Glutamatergic neuron (in vitro differentiated cells): Measurements from ENCODE around the gene LRCOL1. TPM values are rescaled to one million over a fixed set of nuclear protein-coding genes. Genes with fewer than 3 reads are reported as not detected.

Experiments
- DNase-seq: peaks from one replicate; pipeline ENCODE4 v3.0.0; 2022
- H3K27ac Mint-ChIP-seq: one replicate; pipeline ENCODE4 v1.8.0; 2020; ENCODE audit warnings: mild to moderate bottlenecking, mixed read lengths, inconsistent platforms; ENCODE audit not compliant: unreplicated experiment
- H3K27me3 Mint-ChIP-seq: one replicate; pipeline ENCODE4 v1.8.0; 2020; ENCODE audit warnings: mild to moderate bottlenecking, moderate library complexity, mixed read lengths, inconsistent platforms; ENCODE audit not compliant: unreplicated experiment
- H3K36me3 Mint-ChIP-seq: one replicate; pipeline ENCODE4 v1.8.0; 2020; ENCODE audit warnings: mild to moderate bottlenecking, mixed read lengths, inconsistent platforms; ENCODE audit not compliant: unreplicated experiment
- H3K4me1 Mint-ChIP-seq: one replicate; pipeline ENCODE4 v1.8.0; 2020; ENCODE audit warnings: mild to moderate bottlenecking, low read depth, mixed read lengths, inconsistent platforms; ENCODE audit not compliant: unreplicated experiment
- H3K4me3 Mint-ChIP-seq: one replicate; pipeline ENCODE4 v1.8.0; 2020; ENCODE audit warnings: mild to moderate bottlenecking, mixed read lengths, inconsistent platforms; ENCODE audit not compliant: unreplicated experiment
- H3K9me3 Mint-ChIP-seq: one replicate; pipeline ENCODE4 v1.8.0; 2020; ENCODE audit warnings: mild to moderate bottlenecking, moderate library complexity, mixed read lengths, inconsistent platforms; ENCODE audit not compliant: unreplicated experiment
- total RNA-seq: library from RNA; stranded (reverse); fragmentation: NEBNext Ultra II Directional; extraction: Animal tissue kit (Norgen Biotek cat#: 25700); gene quantifications from one replicate; pipeline ENCODE4 v1.2.1, GENCODE V29; 2021; ENCODE audit not compliant: unreplicated experiment
- TF ChIP-seq, protein P1 (sequence below): fragments of 200-600 bp; sonication (generic); IDR thresholded peaks from one replicate; pipeline ENCODE4 v1.5.0; 2021; ENCODE audit not compliant: partially characterized antibody, unreplicated experiment

Gene LRCOL1
- total RNA-seq, 1 donor from 2014 or later = not detected

DNA sequence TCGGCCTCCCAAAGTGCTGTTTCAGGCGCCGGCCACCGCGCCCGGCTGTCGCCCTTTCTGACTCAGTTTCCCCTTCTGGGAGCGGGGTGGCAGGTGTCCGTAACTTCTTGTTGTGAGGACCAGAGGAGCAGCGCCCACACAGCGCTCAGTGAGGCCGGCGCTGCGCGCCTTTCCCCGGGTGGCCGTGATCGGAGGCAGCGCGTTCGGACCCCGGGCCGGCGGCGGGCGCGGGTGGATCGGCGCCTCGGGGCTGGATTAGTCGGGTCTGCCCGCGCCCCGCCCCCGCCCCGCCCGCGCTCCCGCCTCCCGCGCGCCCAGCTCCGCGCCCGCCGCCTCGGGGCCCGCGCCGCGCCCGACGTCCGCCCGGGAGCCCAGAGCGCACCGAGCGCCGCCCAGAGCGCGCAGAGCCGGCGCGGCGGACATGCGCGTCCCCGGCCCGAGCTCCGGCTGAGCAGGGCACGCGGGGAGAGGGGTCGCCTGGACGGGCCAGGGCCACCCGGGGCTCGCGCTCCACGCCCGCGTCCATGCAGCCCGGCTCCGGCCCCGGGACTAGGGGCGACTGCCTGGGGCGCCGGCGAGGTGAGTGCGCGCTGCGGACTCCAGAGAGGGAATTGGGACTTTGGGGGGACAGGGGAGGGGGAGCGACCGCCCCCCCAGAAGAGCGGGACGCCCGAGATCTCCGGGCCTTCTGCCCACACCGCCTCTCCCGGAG lies 50.6 kb downstream of the LRCOL1 start:
- Mint-ChIP-seq H3K4me1 (peaks cover 14% of the 10 kb centered on the region), H3K27ac (no peak overlapping the region), H3K36me3 (no peaks in the 10 kb centered on the region), H3K9me3 (peaks cover 21% of the 10 kb centered on the region), H3K27me3 (peaks cover 10% of the 10 kb centered on the region), H3K4me3 (peak overlapping the region; percentile 49)
- TF ChIP-seq, protein P1, sequence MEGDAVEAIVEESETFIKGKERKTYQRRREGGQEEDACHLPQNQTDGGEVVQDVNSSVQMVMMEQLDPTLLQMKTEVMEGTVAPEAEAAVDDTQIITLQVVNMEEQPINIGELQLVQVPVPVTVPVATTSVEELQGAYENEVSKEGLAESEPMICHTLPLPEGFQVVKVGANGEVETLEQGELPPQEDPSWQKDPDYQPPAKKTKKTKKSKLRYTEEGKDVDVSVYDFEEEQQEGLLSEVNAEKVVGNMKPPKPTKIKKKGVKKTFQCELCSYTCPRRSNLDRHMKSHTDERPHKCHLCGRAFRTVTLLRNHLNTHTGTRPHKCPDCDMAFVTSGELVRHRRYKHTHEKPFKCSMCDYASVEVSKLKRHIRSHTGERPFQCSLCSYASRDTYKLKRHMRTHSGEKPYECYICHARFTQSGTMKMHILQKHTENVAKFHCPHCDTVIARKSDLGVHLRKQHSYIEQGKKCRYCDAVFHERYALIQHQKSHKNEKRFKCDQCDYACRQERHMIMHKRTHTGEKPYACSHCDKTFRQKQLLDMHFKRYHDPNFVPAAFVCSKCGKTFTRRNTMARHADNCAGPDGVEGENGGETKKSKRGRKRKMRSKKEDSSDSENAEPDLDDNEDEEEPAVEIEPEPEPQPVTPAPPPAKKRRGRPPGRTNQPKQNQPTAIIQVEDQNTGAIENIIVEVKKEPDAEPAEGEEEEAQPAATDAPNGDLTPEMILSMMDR = no peak
- peak; percentile 80 for DNase-seq

DNA sequence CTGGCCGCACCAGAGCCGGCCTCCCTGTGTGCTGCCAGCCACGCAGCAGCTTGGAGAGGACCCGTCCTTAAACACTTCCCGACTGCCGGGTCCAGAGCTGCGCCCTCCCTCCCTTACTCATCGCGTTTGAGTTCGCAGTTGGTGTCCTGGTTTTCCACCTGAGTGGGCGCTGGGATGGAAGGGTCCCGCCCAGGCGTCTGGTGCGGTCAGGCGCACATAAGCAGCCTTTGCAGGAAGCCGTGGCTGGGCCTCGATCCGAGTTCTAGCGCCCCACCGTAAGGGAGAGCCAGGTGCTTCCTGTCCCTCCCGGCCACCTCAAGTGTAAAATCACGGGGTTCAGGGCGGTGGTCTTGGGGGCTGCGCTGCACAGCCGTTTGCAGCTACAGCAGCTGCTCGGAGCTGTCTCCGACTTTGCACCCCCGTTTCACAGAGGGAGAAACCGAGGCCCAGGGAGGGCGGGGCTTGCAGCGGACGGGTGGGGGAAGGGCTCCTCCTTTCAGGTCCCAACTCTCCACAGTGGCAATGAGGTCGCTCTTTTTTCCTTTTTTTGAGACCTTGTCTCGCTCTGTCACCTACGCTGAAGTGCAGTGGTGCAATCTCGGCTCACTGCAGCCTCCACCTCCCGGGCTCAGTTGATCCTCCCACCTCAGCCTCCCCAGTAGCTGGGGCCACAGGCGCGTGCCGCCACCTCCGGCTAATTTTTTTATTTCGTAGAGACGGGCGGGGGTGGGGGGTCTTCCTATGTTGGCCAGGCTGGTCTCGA lies 51.3 kb downstream of the LRCOL1 start:
- Mint-ChIP-seq H3K27me3 (peaks cover 13% of the 10 kb centered on the region), H3K4me3 (peak overlapping the region; percentile 57), H3K4me1 (peaks cover 13% of the 10 kb centered on the region), H3K36me3 (no peaks in the 10 kb centered on the region), H3K9me3 (peaks cover 26% of the 10 kb centered on the region), H3K27ac (no peak overlapping the region)
- TF ChIP-seq, protein P1 = no peak
- no peak for DNase-seq

DNA sequence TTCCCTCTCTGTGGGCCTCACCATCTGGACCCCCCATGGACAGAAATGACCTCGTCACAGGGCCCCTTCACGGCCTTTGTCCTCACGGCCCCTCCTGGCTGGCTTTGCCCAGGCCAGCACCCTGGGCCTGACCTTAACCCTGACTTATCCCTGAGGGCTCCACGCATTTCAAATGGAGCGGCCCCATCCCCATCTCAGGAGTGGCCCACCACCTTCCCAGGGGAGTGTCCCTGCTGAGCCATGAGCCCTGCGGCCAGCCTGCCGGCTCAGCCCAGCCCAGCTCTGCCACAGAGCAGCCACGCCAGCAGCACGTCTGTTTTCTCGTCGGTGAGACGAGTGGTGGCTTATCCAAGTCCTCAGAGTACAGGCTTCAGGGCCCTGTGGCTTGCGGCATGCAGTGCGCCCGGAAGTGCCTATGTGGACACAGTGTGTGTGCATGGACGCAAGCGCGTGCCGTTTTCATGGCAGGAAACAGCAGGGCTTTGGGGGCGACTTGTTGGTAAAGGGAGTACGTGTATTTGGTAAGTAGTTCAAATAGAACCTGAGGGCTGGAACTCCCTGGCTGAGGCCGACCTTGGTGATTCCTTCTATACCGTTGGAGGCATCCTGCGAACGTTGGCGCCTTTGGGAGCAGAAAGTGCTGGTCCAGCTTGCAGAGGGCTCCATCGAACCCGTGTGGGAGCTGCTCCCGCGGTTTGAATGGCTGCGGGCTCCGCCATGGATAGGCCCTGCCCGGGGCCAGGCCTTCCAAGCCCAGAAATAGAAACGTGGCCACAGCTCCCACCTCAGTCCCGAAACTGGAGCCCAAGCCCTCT lies 52.1 kb downstream of the LRCOL1 start:
- TF ChIP-seq, protein P1 = no peak
- H3K4me1 Mint-ChIP-seq = peaks cover 11% of the 10 kb centered on the region
- H3K27ac Mint-ChIP-seq = peak overlapping the region; percentile 33
- H3K27me3 Mint-ChIP-seq = peaks cover 11% of the 10 kb centered on the region
- no peak overlapping the region for H3K4me3 Mint-ChIP-seq
- DNase-seq = no peak
- no peaks in the 10 kb centered on the region for H3K36me3 Mint-ChIP-seq
- H3K9me3 Mint-ChIP-seq = peaks cover 23% of the 10 kb centered on the region

DNA sequence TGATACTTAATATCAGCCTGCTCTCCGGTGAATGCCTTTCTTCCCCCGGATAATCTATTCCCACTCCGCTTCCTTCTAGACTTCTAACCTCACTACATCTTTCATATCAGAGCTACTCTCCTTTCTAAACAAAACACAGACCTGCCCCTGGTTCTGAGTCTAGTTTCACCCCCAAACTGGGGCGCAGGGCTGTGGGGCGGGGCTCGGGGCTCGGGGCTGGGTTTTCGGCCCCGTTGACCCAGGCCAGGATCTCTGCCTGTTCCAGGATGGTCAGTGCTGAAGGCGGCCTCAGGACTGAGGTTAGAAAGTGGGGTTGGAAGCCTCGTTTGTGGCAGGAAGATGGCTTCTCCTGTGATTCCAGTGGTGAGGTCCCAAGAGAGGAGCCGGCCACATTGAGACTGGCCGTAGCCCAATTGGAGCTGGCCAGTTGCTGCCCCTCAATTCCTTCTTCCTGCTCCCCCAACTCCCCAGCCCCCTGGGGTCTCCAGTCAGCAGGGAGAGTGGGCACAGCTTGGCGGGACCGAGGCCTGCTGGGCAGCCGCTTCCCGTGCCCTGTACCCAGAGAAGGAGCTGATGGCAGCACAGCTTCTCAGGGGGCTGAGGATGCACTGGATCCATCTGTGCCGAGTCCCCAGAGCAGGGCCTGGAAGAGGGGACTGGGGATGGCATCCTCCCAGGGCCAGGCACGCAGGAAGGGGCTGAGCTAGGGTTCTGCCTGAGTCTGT lies 52.9 kb downstream of the LRCOL1 start:
- Mint-ChIP-seq H3K4me1 (peaks cover 9% of the 10 kb centered on the region), H3K4me3 (peak overlapping the region; percentile 46), H3K9me3 (peaks cover 20% of the 10 kb centered on the region), H3K27me3 (peaks cover 11% of the 10 kb centered on the region), H3K36me3 (no peaks in the 10 kb centered on the region), H3K27ac (peak overlapping the region; percentile 43)
- TF ChIP-seq, protein P1 = no peak
- DNase-seq = no peak
